Renal cortex interstitium (tissue), 11 donors: Measurements from ENCODE around the gene GPR137C. TPM values are rescaled to one million over a fixed set of nuclear protein-coding genes. Genes with fewer than 3 reads are reported as not detected.

Experiments used
- DNase-seq, 11 donors: peaks; one replicate each; pipeline ENCODE4 v3.0.0-alpha.2; 2013; ENCODE audit warnings: low read depth in 9 of 11, low spot score in 4 of 11; ENCODE audit errors: extremely low read depth in 1 of 11
- polyA plus RNA-seq, 3 donors: library from polyadenylated mRNA; unstranded; fragments of 120-200 nt; gene quantifications; one replicate each; pipeline ENCODE4 v1.2.1, GENCODE V29; 2013; ENCODE audit not compliant: insufficient read length in 3 of 3

Gene GPR137C
- polyA plus RNA-seq, 3 donors: 5.9 to 9.1 (median 8.2) TPM

GRCh38 chr14:52641745-52642144, 89.1 kb downstream of the GPR137C start:
- DNase-seq: no peak

GRCh38 chr14:52649511-52649910, 96.9 kb downstream of the GPR137C start:
- DNase-seq: no peak

- DNase-seq: no peak
These were observed 98.1 kb downstream of the GPR137C start for GRCh38 chr14:52650774-52651173.

- no peak for DNase-seq
These were observed 104.3 kb downstream of the GPR137C start for GRCh38 chr14:52656905-52657304.

GRCh38 chr14:52660325-52660724, 107.7 kb downstream of the GPR137C start:
- no peak for DNase-seq

- DNase-seq: no peak
These were observed 108.2 kb downstream of the GPR137C start for GRCh38 chr14:52660832-52661231.

- DNase-seq: no peak
These were observed 108.7 kb downstream of the GPR137C start for GRCh38 chr14:52661314-52661713.

GRCh38 chr14:52663850-52664249, 111.2 kb downstream of the GPR137C start:
- no peak for DNase-seq

- no peak for DNase-seq
These were observed 126.0 kb downstream of the GPR137C start for GRCh38 chr14:52678591-52678990.

GRCh38 chr14:52683985-52684520, 131.4 kb downstream of the GPR137C start:
- no peak for DNase-seq

- DNase-seq: no peak
These were observed 133.5 kb downstream of the GPR137C start for GRCh38 chr14:52686176-52686575.

Other genes starting within 250 kb of the GPR137C start
- 1 to 10 TPM; 6.6 to 7.2 (median 6.8) TPM for gene PTGER2, start 238.5 kb upstream of the GPR137C start, polyA plus RNA-seq
- 10 to 100 TPM; 18.4 to 23.1 (median 19.7) TPM for gene TXNDC16, start 331 bp upstream of the GPR137C start, polyA plus RNA-seq
- 10 to 100 TPM; 23.7 to 34.8 (median 25.6) TPM for gene ERO1A, start 142.7 kb downstream of the GPR137C start, polyA plus RNA-seq
- 100 to 1,000 TPM; 124 to 157 (median 154) TPM for gene PSMC6, start 154.4 kb downstream of the GPR137C start, polyA plus RNA-seq
- 10 to 100 TPM; 13.5 to 19.0 (median 15.3) TPM for gene STYX, start 177.3 kb downstream of the GPR137C start, polyA plus RNA-seq
- 10 to 100 TPM; 32.2 to 38.9 (median 34.5) TPM for gene GNPNAT1, start 238.8 kb downstream of the GPR137C start, polyA plus RNA-seq